ENCODE results near the gene KYNU. TPM values are rescaled to one million over a fixed set of nuclear protein-coding genes. Genes with fewer than 3 reads are reported as not detected.

KYNU gene
- total and polyA plus RNA-seq, 3 donors from 2014 or later: 4.5 to 31.9 (median 6.8) TPM

DNA sequence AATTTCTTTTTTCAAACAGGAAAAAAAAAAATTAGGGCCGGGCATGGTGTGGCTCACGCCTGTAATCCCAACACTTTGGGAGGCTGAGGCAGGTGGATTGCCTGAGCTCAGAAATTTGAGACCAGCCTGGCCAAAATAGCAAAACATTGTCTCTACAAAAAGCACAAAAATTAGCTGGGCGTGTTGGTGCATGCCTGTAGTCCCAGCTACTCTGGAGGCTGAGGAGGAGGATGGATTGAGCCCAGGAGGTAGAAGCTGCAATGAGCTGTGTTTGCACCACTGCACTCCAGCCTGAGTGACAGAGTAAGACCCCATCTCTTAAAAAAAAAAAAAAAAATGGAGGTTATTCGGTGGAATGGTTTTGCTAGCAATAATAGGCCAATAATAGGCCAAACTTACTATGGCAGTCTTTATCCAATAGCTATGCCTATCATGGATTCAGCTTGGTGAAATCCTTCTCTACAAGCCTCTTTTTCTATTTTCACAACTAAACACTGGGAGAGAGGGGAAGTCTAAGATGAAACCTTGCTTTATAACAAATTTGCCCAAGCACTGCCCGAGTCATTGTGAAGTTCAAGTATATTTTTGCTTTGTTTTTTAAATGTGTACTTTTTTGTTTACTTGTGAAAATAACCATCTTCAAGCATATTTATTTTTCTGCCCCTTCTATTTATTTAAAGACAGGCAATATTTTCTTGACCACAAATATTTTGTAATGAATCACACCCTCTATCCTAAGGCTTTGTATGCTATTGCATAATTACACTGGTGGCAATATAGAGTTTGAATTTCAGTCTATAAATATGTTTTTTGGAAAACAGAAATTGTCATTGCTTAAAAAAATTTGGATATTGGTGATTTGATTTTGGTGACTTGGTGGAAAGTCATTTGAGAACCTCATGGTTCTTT lies 20.0 kb upstream of the KYNU start:
- Histone ChIP-seq H3K27me3 (no peaks in the 10 kb centered on the region), H3K27ac (no peak overlapping the region), H3K4me3 (no peak overlapping the region), H3K4me1 (no peaks in the 10 kb centered on the region), H3K9me3 (no peaks in the 10 kb centered on the region), H3K36me3 (ENCODE audit: low read depth, missing control alignments) (no peaks in the 10 kb centered on the region)
- WGBS, 2 donors: 90 to 92% methylated on average over 5 of the region's 5 CpGs
- TF ChIP-seq, protein P1, sequence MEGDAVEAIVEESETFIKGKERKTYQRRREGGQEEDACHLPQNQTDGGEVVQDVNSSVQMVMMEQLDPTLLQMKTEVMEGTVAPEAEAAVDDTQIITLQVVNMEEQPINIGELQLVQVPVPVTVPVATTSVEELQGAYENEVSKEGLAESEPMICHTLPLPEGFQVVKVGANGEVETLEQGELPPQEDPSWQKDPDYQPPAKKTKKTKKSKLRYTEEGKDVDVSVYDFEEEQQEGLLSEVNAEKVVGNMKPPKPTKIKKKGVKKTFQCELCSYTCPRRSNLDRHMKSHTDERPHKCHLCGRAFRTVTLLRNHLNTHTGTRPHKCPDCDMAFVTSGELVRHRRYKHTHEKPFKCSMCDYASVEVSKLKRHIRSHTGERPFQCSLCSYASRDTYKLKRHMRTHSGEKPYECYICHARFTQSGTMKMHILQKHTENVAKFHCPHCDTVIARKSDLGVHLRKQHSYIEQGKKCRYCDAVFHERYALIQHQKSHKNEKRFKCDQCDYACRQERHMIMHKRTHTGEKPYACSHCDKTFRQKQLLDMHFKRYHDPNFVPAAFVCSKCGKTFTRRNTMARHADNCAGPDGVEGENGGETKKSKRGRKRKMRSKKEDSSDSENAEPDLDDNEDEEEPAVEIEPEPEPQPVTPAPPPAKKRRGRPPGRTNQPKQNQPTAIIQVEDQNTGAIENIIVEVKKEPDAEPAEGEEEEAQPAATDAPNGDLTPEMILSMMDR (IDR thresholded peaks at IDR 0.05): no peak
- no peak for TF ChIP-seq POLR2A (IDR thresholded peaks at IDR 0.05)
- intact Hi-C loops (cut with DNase I; ENCODE audit: low total_unique reads): no loop called here
- DNase-seq: no peak

DNA sequence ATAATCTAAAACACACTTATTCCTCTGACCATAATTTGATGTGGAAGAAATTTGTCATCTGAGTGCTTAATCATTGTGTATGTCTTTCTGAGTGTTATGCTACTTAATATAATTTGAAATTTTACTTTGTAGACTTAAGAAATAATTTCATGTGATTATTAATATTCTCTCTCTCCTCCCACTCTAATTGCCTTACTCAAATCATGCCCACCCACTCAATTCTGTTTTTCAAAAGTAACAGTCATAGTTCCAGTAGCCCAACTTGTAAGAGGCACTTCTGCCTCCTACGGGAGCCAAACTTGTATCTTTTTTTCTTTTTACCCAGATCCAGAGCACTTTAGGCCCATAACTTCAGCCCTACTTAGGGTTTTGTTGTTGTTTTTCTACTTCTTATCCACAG lies 18.5 kb upstream of the KYNU start:
- Histone ChIP-seq H3K27ac (no peak overlapping the region), H3K36me3 (ENCODE audit: low read depth, missing control alignments) (no peaks in the 10 kb centered on the region), H3K4me1 (no peaks in the 10 kb centered on the region), H3K4me3 (no peak overlapping the region), H3K9me3 (no peaks in the 10 kb centered on the region), H3K27me3 (no peaks in the 10 kb centered on the region)
- WGBS, 2 donors: 95 to 100% methylated on average over 1 of the region's 1 CpG
- DNase-seq: no peak
- intact Hi-C loops (cut with DNase I; ENCODE audit: low total_unique reads): no loop called here
- TF ChIP-seq, protein P1 (IDR thresholded peaks at IDR 0.05): no peak
- no peak for TF ChIP-seq POLR2A (IDR thresholded peaks at IDR 0.05)

DNA sequence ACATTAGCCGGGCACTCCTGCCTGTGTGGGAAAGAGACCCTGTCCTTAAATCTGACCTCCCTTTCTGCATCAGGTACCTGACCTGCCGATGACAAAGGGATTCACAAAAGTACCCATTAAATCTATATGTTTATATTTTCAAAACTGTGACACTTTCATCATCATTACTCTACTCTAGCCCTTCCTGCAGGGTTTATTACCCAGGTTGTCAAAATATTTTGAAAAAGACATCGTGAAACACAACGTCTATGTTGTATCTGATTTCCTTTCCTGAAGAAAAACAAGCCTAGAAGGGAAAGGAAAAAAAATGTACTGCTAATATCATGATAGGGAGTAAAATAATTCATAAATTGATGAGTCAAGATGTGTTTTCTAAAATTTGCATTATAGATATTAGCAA lies 15.2 kb upstream of the KYNU start:
- H3K27me3 ChIP-seq: no peaks in the 10 kb centered on the region
- no peaks in the 10 kb centered on the region for H3K4me1 ChIP-seq
- DNase-seq: no peak
- intact Hi-C loops (cut with DNase I; ENCODE audit: low total_unique reads): no loop called here
- H3K4me3 ChIP-seq: no peak overlapping the region
- 91 to 93% methylated on average over 4 of the region's 4 CpGs for WGBS, 2 donors
- H3K9me3 ChIP-seq: no peaks in the 10 kb centered on the region
- no peaks in the 10 kb centered on the region for H3K36me3 ChIP-seq (ENCODE audit: low read depth, missing control alignments)
- no peak overlapping the region for H3K27ac ChIP-seq
- no peak for TF ChIP-seq POLR2A (IDR thresholded peaks at IDR 0.05)
- TF ChIP-seq, protein P1 (IDR thresholded peaks at IDR 0.05): no peak

DNA sequence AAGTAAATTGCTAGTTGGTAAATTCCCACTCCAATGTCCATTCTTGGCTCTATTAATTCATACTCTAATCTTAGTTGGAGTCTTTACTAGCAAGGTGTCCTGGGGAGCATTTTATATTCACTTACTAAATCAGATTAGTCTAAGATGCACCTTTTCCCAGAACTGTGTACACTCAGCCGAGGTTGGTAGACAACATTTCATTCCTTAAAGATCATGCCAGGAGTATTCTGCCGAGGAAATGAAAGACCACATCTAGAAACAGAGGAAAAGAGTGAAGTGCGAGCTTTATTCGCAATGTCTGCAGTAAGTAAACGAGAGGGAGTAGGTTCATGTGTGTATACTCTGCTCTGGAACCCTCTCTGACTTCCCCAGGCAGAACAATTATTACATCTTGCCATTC lies 14.6 kb upstream of the KYNU start:
- TF ChIP-seq, protein P1 (IDR thresholded peaks at IDR 0.05): no peak
- no peak for TF ChIP-seq POLR2A (IDR thresholded peaks at IDR 0.05)
- WGBS, 2 donors: 91 to 92% methylated on average over 5 of the region's 5 CpGs
- no peak for DNase-seq
- no peaks in the 10 kb centered on the region for H3K9me3 ChIP-seq
- no peaks in the 10 kb centered on the region for H3K27me3 ChIP-seq
- intact Hi-C loops (cut with DNase I; ENCODE audit: low total_unique reads): no loop called here
- no peak overlapping the region for H3K27ac ChIP-seq
- no peak overlapping the region for H3K4me3 ChIP-seq
- no peaks in the 10 kb centered on the region for H3K4me1 ChIP-seq
- H3K36me3 ChIP-seq (ENCODE audit: low read depth, missing control alignments): no peaks in the 10 kb centered on the region
